Gastroesophageal sphincter (tissue), 3 donors: Measurements from ENCODE around the gene IL1RAPL1.

Experiments
- EP300 ChIP-seq: sonication (generic); formaldehyde crosslinking; IDR thresholded peaks from one replicate; pipeline ENCODE4 v1.6.1; 2017; ENCODE audit warnings: antibody characterized with exemption, mild to moderate bottlenecking
- POLR2A ChIP-seq, 2 donors: fragments of 450-650 bp; IDR thresholded peaks; one replicate each; pipeline ENCODE4 v1.6.1; 2017; ENCODE audit warnings: antibody characterized with exemption in 2 of 2, mild to moderate bottlenecking in 2 of 2, moderate library complexity in 1 of 2
- POLR2AphosphoS5 ChIP-seq: sonication (generic); formaldehyde crosslinking; IDR thresholded peaks from one replicate; pipeline ENCODE4 v1.6.1; 2017; ENCODE audit warnings: antibody characterized with exemption
- TF ChIP-seq, protein P1 (sequence below), 4 experiments: fragments of 200-600 bp in 2 of 4; fragments of 450-650 bp in 2 of 4; sonication (generic) in 1 of 4; IDR thresholded peaks; one replicate each; pipeline ENCODE4 v1.5.1; 2017 to 2019; ENCODE audit warnings: antibody characterized with exemption in 4 of 4, mild to moderate bottlenecking in 2 of 4, moderate library complexity in 2 of 4

DNA sequence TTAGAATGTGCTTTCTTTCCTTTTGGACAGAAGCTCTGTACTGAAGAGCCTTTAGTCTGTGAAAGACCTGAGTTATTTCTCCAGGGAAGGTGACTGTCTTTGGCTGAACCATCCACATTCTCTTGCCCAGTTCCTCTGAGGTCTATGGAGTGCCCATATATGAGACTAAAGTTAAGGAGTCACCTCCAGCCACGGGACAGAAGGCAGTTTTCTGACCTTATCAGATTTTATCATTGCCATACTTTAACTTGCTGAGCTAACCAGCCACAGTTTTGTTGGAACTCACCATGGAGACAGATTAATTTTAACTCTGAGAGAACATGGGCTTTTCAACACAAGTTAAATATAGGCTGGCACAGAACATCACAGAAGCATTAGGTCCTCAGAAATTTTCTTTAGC is 26.3 kb downstream of the IL1RAPL1 start:
- TF ChIP-seq, protein P1, sequence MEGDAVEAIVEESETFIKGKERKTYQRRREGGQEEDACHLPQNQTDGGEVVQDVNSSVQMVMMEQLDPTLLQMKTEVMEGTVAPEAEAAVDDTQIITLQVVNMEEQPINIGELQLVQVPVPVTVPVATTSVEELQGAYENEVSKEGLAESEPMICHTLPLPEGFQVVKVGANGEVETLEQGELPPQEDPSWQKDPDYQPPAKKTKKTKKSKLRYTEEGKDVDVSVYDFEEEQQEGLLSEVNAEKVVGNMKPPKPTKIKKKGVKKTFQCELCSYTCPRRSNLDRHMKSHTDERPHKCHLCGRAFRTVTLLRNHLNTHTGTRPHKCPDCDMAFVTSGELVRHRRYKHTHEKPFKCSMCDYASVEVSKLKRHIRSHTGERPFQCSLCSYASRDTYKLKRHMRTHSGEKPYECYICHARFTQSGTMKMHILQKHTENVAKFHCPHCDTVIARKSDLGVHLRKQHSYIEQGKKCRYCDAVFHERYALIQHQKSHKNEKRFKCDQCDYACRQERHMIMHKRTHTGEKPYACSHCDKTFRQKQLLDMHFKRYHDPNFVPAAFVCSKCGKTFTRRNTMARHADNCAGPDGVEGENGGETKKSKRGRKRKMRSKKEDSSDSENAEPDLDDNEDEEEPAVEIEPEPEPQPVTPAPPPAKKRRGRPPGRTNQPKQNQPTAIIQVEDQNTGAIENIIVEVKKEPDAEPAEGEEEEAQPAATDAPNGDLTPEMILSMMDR (IDR thresholded peaks at IDR 0.05) = no peak
- no peak for TF ChIP-seq EP300
- no peak for TF ChIP-seq POLR2AphosphoS5
- TF ChIP-seq POLR2A (IDR thresholded peaks at IDR 0.05) = no peak
